Gastroesophageal sphincter (tissue), 4 donors: ENCODE results near the gene NSD2. TPM values are rescaled to one million over a fixed set of nuclear protein-coding genes. Genes with fewer than 3 reads are reported as not detected.

Experiments used
- ATAC-seq: fragments of 150-250 bp; one replicate; pipeline ENCODE4 v1.9.1; 2016; ENCODE audit warnings: mild to moderate bottlenecking, moderate library complexity
- H3K27ac ChIP-seq, 4 donors: fragments of 200-600 bp; sonication (generic) in 3 of 4; 1 replicate in 3 of 4; 2 replicates in 1 of 4; pipeline ENCODE4 v1.5.1; 2016 to 2019
- H3K27me3 ChIP-seq: fragments of 200-600 bp; sonication (generic); one replicate; pipeline ENCODE4 v1.5.1; 2019
- H3K36me3 ChIP-seq, 2 donors: fragments of 200-600 bp; sonication (generic); one replicate each; pipeline ENCODE4 v1.5.1; 2019; ENCODE audit warnings: control low read depth in 1 of 2
- H3K4me1 ChIP-seq, 3 donors: fragments of 200-600 bp; sonication (generic); 1 replicate in 2 of 3; 2 replicates in 1 of 3; pipeline ENCODE4 v1.5.1; 2016 to 2019; ENCODE audit warnings: control low read depth in 2 of 3
- H3K4me3 ChIP-seq, 2 donors: fragments of 200-600 bp; sonication (generic); one replicate each; pipeline ENCODE4 v1.5.1; 2019; ENCODE audit warnings: mild to moderate bottlenecking in 1 of 2, moderate library complexity in 1 of 2
- H3K9me3 ChIP-seq, 3 donors: fragments of 200-600 bp; sonication (generic); one replicate each; pipeline ENCODE4 v1.5.1; 2017 to 2019; ENCODE audit warnings: control low read depth in 2 of 3
- EP300 ChIP-seq: sonication (generic); formaldehyde crosslinking; IDR thresholded peaks from one replicate; pipeline ENCODE4 v1.6.1; 2017; ENCODE audit warnings: antibody characterized with exemption, mild to moderate bottlenecking
- POLR2A ChIP-seq, 2 donors: fragments of 450-650 bp; IDR thresholded peaks; one replicate each; pipeline ENCODE4 v1.6.1; 2017; ENCODE audit warnings: antibody characterized with exemption in 2 of 2, mild to moderate bottlenecking in 2 of 2, moderate library complexity in 1 of 2
- POLR2AphosphoS5 ChIP-seq: sonication (generic); formaldehyde crosslinking; IDR thresholded peaks from one replicate; pipeline ENCODE4 v1.6.1; 2017; ENCODE audit warnings: antibody characterized with exemption
- WGBS, 2 donors: methylation state at CpG; one replicate each; pipeline ENCODE4 v1.1.5; 2018; ENCODE audit warnings: low coverage in 1 of 2; 5-methylcytosine and 5-hydroxymethylcytosine counted together
- total RNA-seq, 4 donors: library from RNA; depleted of rRNA; stranded (reverse); fragments of >200 nt; gene quantifications; one replicate each; pipeline ENCODE4 v1.1.0, GENCODE V29; 2016
- TF ChIP-seq, protein P1 (sequence below), 4 experiments: fragments of 200-600 bp in 2 of 4; fragments of 450-650 bp in 2 of 4; sonication (generic) in 1 of 4; IDR thresholded peaks; one replicate each; pipeline ENCODE4 v1.5.1; 2017 to 2019; ENCODE audit warnings: antibody characterized with exemption in 4 of 4, mild to moderate bottlenecking in 2 of 4, moderate library complexity in 2 of 4

The NSD2 gene
- total RNA-seq, 4 donors from 2014 or later: 37.8 to 47.3 (median 39.4) TPM

DNA sequence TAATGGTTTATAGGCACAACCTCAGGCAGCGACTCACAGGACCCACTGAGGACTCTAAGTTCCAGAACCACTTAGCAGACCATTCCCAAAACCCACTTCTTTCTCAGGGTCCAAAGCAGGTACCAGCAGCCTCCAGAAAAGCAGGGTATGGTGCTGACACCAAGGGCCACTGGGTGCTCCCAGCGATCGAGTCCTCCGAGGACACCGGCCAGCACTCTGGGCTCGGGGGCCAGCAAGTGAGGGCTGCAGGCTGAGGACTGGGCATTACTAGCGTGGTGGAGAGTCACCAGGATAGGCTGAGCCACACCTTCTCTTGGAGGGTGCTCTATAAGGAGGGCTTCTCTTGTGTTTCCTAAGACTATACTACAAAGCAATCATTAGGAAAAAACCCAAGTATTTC, 34.5 kb upstream of the NSD2 start:
- no peak for TF ChIP-seq EP300
- no peak for TF ChIP-seq POLR2A (IDR thresholded peaks at IDR 0.05)
- TF ChIP-seq POLR2AphosphoS5: no peak
- TF ChIP-seq, protein P1, sequence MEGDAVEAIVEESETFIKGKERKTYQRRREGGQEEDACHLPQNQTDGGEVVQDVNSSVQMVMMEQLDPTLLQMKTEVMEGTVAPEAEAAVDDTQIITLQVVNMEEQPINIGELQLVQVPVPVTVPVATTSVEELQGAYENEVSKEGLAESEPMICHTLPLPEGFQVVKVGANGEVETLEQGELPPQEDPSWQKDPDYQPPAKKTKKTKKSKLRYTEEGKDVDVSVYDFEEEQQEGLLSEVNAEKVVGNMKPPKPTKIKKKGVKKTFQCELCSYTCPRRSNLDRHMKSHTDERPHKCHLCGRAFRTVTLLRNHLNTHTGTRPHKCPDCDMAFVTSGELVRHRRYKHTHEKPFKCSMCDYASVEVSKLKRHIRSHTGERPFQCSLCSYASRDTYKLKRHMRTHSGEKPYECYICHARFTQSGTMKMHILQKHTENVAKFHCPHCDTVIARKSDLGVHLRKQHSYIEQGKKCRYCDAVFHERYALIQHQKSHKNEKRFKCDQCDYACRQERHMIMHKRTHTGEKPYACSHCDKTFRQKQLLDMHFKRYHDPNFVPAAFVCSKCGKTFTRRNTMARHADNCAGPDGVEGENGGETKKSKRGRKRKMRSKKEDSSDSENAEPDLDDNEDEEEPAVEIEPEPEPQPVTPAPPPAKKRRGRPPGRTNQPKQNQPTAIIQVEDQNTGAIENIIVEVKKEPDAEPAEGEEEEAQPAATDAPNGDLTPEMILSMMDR (IDR thresholded peaks at IDR 0.05): no peak
- no peak for ATAC-seq
- no peak overlapping the region for H3K27ac ChIP-seq
- H3K36me3 ChIP-seq: peaks cover 0 to 100% of the 10 kb centered on the region in 2 donors
- H3K4me1 ChIP-seq: peaks cover 0 to under 1% (median 0%) of the 10 kb centered on the region in 3 donors
- H3K9me3 ChIP-seq: no peaks in the 10 kb centered on the region
- H3K4me3 ChIP-seq: no peak overlapping the region
- no peaks in the 10 kb centered on the region for H3K27me3 ChIP-seq
- WGBS, 2 donors: 60 to 88% methylated on average over 1 of the region's 7 CpGs

DNA sequence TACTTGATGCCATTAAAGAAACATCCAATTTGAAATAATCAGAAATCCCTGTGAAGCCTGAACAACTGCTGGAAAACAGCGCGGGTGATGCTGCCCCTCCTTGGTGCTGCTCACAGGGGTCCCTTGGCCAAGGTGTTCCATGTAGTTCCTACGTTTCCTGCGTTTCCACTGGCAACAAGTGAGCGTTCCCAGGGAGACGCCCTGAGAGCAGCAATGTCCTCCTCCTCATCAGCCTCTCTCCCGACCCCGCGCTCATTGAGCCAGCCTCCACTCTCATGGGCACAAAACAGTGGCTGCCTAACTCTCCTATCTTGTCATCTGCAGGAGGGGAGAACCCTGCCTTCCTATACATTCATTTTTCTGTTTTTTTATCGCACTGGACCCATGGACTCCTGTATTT, 34.1 kb upstream of the NSD2 start:
- Histone ChIP-seq H3K27me3 (no peaks in the 10 kb centered on the region), H3K4me3 (no peak overlapping the region), H3K9me3 (no peaks in the 10 kb centered on the region), H3K4me1 (peaks cover 0 to 5% (median 0%) of the 10 kb centered on the region in 3 donors), H3K36me3 (peaks cover 0 to 100% of the 10 kb centered on the region in 2 donors), H3K27ac (no peak overlapping the region)
- 80 to 91% methylated on average over 3 to 10 of the region's 10 CpGs for WGBS, 2 donors
- TF ChIP-seq POLR2AphosphoS5: no peak
- TF ChIP-seq EP300: no peak
- TF ChIP-seq POLR2A (IDR thresholded peaks at IDR 0.05): no peak
- TF ChIP-seq, protein P1 (IDR thresholded peaks at IDR 0.05): no peak
- no peak for ATAC-seq

DNA sequence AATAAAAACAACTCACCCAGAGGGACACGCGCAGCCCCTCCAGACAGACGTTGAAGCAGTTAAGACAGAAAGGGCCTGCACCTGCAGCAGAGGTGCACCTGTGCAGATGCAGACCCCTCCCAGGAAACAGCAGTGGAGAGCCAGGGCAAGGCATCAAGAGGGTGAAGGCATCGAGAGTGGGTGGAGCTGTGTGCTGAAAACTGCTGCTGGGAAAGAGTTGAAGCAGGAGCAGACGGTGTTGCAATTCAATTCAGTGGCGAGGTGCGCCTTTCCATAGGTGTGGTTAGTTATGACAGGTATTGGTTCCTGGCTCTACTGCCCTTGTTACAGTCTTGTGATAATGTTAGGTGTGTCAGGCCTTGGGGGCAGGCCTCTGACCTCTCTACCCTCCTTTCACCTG, 31.9 kb upstream of the NSD2 start:
- Histone ChIP-seq H3K4me3 (no peak overlapping the region), H3K27ac (no peak overlapping the region), H3K36me3 (peaks cover 0 to 100% of the 10 kb centered on the region in 2 donors), H3K4me1 (peaks cover 0 to 27% (median 0%) of the 10 kb centered on the region in 3 donors), H3K27me3 (no peaks in the 10 kb centered on the region), H3K9me3 (no peaks in the 10 kb centered on the region)
- ATAC-seq: no peak
- TF ChIP-seq POLR2A (IDR thresholded peaks at IDR 0.05): no peak
- no peak for TF ChIP-seq POLR2AphosphoS5
- no peak for TF ChIP-seq EP300
- TF ChIP-seq, protein P1 (IDR thresholded peaks at IDR 0.05): no peak
- WGBS, 2 donors: 91% methylated on average over 7 of the region's 7 CpGs; no CpG with 5 or more reads in 1 of the 2 donors

DNA sequence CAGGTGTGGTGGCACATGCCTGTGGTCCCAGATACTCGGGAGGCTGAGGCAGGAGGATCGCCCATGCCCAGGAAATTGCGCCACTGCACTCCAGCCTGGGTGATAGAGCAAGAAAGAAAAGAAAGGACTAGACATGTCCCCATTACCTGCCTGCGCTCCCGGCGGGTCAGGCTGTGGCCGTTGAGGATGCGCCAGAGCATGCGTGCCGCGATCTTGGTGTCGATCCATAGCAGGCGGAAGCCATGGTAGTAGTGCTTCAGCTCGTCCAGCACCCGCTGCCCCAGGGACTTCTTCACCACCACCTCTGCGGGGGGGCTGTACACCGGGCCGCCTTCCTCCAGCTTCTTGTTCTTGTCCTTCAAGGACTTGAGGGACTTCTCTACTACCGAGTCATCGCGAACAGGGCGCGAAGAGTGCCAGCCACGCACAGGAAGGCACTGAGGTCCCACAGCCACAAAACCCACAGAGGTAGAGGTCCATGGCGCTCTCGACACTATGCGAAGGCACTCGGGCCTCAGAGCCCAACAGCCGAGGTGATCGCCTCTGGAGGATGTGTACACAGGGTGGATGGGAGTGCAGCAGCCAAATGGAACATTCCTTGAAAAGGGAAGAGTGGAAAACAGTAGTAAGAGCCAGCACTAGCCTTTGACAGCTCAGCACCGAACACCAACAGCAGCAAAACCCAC, 29.8 kb upstream of the NSD2 start:
- H3K27me3 ChIP-seq: no peaks in the 10 kb centered on the region
- H3K4me3 ChIP-seq: no peak overlapping the region
- 86 to 88% methylated on average over 5 to 15 of the region's 31 CpGs for WGBS, 2 donors
- H3K36me3 ChIP-seq: peaks cover 0 to 100% of the 10 kb centered on the region in 2 donors
- TF ChIP-seq POLR2A (IDR thresholded peaks at IDR 0.05) (no peak), EP300 (no peak), POLR2AphosphoS5 (no peak)
- TF ChIP-seq, protein P1 (IDR thresholded peaks at IDR 0.05): no peak
- no peaks in the 10 kb centered on the region for H3K9me3 ChIP-seq
- no peak overlapping the region for H3K27ac ChIP-seq
- peaks cover 0 to 27% (median 0%) of the 10 kb centered on the region in 3 donors for H3K4me1 ChIP-seq
- peak; percentile 35 for ATAC-seq

DNA sequence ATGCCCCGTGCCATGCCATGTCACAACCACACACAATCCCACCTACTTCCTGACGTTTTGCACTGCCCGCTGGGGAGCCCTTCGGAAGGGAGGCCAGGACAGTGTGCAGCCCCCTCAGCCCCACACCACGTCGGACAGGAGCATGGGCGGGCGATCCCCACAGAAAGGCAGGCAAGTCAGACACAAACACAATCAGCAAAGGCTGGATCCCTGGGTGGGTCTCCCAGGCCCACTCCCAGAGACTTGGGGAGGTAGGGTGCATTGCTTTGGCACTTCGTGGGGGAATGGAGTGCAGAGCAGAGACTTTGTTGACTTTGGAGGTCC, 29.3 kb upstream of the NSD2 start:
- 92% methylated on average over 2 of the region's 9 CpGs; no CpG with 5 or more reads in 1 of the 2 donors for WGBS, 2 donors
- Histone ChIP-seq H3K27me3 (no peaks in the 10 kb centered on the region), H3K4me3 (no peak overlapping the region), H3K9me3 (no peaks in the 10 kb centered on the region), H3K27ac (no peak overlapping the region), H3K4me1 (peaks cover 0 to 27% (median 0%) of the 10 kb centered on the region in 3 donors), H3K36me3 (peaks cover 0 to 98% of the 10 kb centered on the region in 2 donors)
- ATAC-seq: no peak
- TF ChIP-seq POLR2A (IDR thresholded peaks at IDR 0.05) (no peak), EP300 (no peak)
- TF ChIP-seq, protein P1 (IDR thresholded peaks at IDR 0.05): no peak
